H9 (cell line): Measurements from ENCODE around the gene OR10H4. TPM values are rescaled to one million over a fixed set of nuclear protein-coding genes. Genes with fewer than 3 reads are reported as not detected.

ENCODE experiments used
- DNase-seq: peaks from one replicate; pipeline ENCODE4 v3.0.0-alpha.2; 2017
- H2AFZ ChIP-seq: one replicate; pipeline ENCODE4 v1.6.1; 2013; ENCODE audit warnings: mild to moderate bottlenecking, low read length, control low read depth, moderate library complexity
- H2AK5ac ChIP-seq: 2 replicates; pipeline ENCODE4 v1.6.1; 2013; ENCODE audit warnings: low read length, control low read depth, mixed read lengths; ENCODE audit not compliant: insufficient read length
- H2BK120ac ChIP-seq: one replicate; pipeline ENCODE4 v1.6.1; 2013; ENCODE audit warnings: low read depth, mild to moderate bottlenecking, low read length, control low read depth, inconsistent platforms; ENCODE audit not compliant: poor library complexity, severe bottlenecking
- H2BK12ac ChIP-seq: 2 replicates; pipeline ENCODE4 v1.6.1; 2013; ENCODE audit warnings: low read length, control low read depth, mixed read lengths, low read depth; ENCODE audit not compliant: insufficient read length
- H2BK15ac ChIP-seq: 2 replicates; pipeline ENCODE4 v1.6.1; 2013; ENCODE audit warnings: low read depth, low read length, control low read depth
- H2BK20ac ChIP-seq: one replicate; pipeline ENCODE4 v1.6.1; 2013; ENCODE audit warnings: low read depth, mild to moderate bottlenecking, low read length, control low read depth, inconsistent platforms; ENCODE audit not compliant: poor library complexity, severe bottlenecking
- H2BK5ac ChIP-seq: 2 replicates; pipeline ENCODE4 v1.6.1; 2013; ENCODE audit warnings: low read length, control low read depth, mixed read lengths; ENCODE audit not compliant: insufficient read length
- H3K14ac ChIP-seq: 2 replicates; pipeline ENCODE4 v1.6.1; 2013; ENCODE audit warnings: low read length, control low read depth; ENCODE audit not compliant: insufficient read depth
- H3K18ac ChIP-seq: 2 replicates; pipeline ENCODE4 v1.6.1; 2013; ENCODE audit warnings: low read depth, mild to moderate bottlenecking, mixed read lengths, low read length, control low read depth; ENCODE audit not compliant: insufficient read length
- H3K23ac ChIP-seq: 2 replicates; pipeline ENCODE4 v1.6.1; 2013; ENCODE audit warnings: low read length, control low read depth, mixed read lengths, low read depth; ENCODE audit not compliant: insufficient read length
- H3K23me2 ChIP-seq: 2 replicates; pipeline ENCODE4 v1.6.1; 2013; ENCODE audit warnings: low read depth, mild to moderate bottlenecking, mixed read lengths, low read length, control low read depth; ENCODE audit not compliant: insufficient read length, poor library complexity, severe bottlenecking
- H3K27ac ChIP-seq: 2 replicates; pipeline ENCODE4 v1.5.1; 2013; ENCODE audit warnings: low read length, control low read depth, mixed read lengths, low read depth; ENCODE audit not compliant: insufficient read length
- H3K27me3 ChIP-seq: 2 replicates; pipeline ENCODE4 v1.6.1; 2013; ENCODE audit warnings: low read length, control low read depth, inconsistent platforms; ENCODE audit not compliant: insufficient read depth
- H3K4ac ChIP-seq: 2 replicates; pipeline ENCODE4 v1.6.1; 2013; ENCODE audit warnings: low read depth, mild to moderate bottlenecking, control low read depth, inconsistent platforms, low read length, moderate library complexity
- H3K4me1 ChIP-seq: 2 replicates; pipeline ENCODE4 v1.6.1; 2013; ENCODE audit warnings: low read length, control low read depth, inconsistent platforms; ENCODE audit not compliant: insufficient read depth
- H3K4me2 ChIP-seq: 2 replicates; pipeline ENCODE4 v1.6.1; 2013; ENCODE audit warnings: low read length, control low read depth, mixed read lengths; ENCODE audit not compliant: insufficient read length, insufficient read depth
- H3K56ac ChIP-seq: 2 replicates; pipeline ENCODE4 v1.6.1; 2013; ENCODE audit warnings: low read depth, mild to moderate bottlenecking, mixed read lengths, low read length, control low read depth; ENCODE audit not compliant: insufficient read length
- H3K79me1 ChIP-seq: 2 replicates; pipeline ENCODE4 v1.6.1; 2013; ENCODE audit warnings: low read depth, mild to moderate bottlenecking, moderate library complexity, low read length, control low read depth, inconsistent platforms; ENCODE audit not compliant: insufficient read depth, poor library complexity, severe bottlenecking
- H3K79me2 ChIP-seq: 2 replicates; pipeline ENCODE4 v1.6.1; 2013; ENCODE audit warnings: low read length, control low read depth, inconsistent platforms; ENCODE audit not compliant: insufficient read depth
- H3K9ac ChIP-seq: 2 replicates; pipeline ENCODE4 v1.6.1; 2013; ENCODE audit warnings: low read length, control low read depth, mixed read lengths; ENCODE audit not compliant: insufficient read length; ENCODE audit errors: extremely low read depth
- H3K9me3 ChIP-seq: one replicate; pipeline ENCODE4 v1.6.1; 2013; ENCODE audit warnings: low read depth, low read length, inconsistent platforms; ENCODE audit not compliant: control insufficient read depth
- H3T11ph ChIP-seq: one replicate; pipeline ENCODE4 v1.6.1; 2013; ENCODE audit warnings: mild to moderate bottlenecking, low read length, control low read depth, inconsistent platforms
- H4K20me1 ChIP-seq: one replicate; pipeline ENCODE4 v1.6.1; 2013; ENCODE audit not compliant: control insufficient read depth, insufficient read length, insufficient read depth
- H4K5ac ChIP-seq: 2 replicates; pipeline ENCODE4 v1.6.1; 2013; ENCODE audit warnings: low read depth, mild to moderate bottlenecking, mixed read lengths, low read length, control low read depth; ENCODE audit not compliant: insufficient read length
- H4K8ac ChIP-seq: replicated peaks from 2 replicates; pipeline ENCODE4 v1.6.1; 2013; ENCODE audit warnings: low read length, control low read depth, mixed read lengths, low read depth; ENCODE audit not compliant: insufficient read length
- H4K91ac ChIP-seq: 2 replicates; pipeline ENCODE4 v1.6.1; 2013; ENCODE audit warnings: low read depth, mild to moderate bottlenecking, moderate library complexity, mixed read lengths, low read length, control low read depth; ENCODE audit not compliant: insufficient read length
- H3K27ac Mint-ChIP-seq, 3 experiments: 2 replicates in 2 of 3; 3 replicates in 1 of 3; pipeline ENCODE4 v1.8.0; 2020 to 2021; ENCODE audit warnings: mixed read lengths in 3 of 3, mild to moderate bottlenecking in 1 of 3, moderate library complexity in 1 of 3
- H3K27me3 Mint-ChIP-seq: 2 replicates; pipeline ENCODE4 v1.8.0; 2021; ENCODE audit warnings: low read depth, mild to moderate bottlenecking, moderate library complexity, mixed read lengths
- H3K36me3 Mint-ChIP-seq, 3 experiments: 2 replicates in 2 of 3; 3 replicates in 1 of 3; pipeline ENCODE4 v1.8.0; 2020 to 2021; ENCODE audit warnings: low read depth in 3 of 3, mixed read lengths in 3 of 3; ENCODE audit not compliant: insufficient read depth in 1 of 3
- H3K4me1 Mint-ChIP-seq, 2 experiments: 2 replicates each; pipeline ENCODE4 v1.8.0; 2020; ENCODE audit warnings: mixed read lengths in 2 of 2
- H3K4me3 Mint-ChIP-seq, 2 experiments: 2 replicates in 1 of 2; 3 replicates in 1 of 2; pipeline ENCODE4 v1.8.0; 2020 to 2021; ENCODE audit warnings: mild to moderate bottlenecking in 2 of 2, mixed read lengths in 2 of 2, moderate library complexity in 1 of 2
- H3K9me3 Mint-ChIP-seq, 2 experiments: 2 replicates in 1 of 2; 3 replicates in 1 of 2; pipeline ENCODE4 v1.8.0; 2020; ENCODE audit warnings: mild to moderate bottlenecking in 2 of 2, mixed read lengths in 2 of 2, moderate library complexity in 1 of 2
- CTCF ChIP-seq: fragments of 200-600 bp; sonication (generic); conservative IDR thresholded peaks from 3 replicates; pipeline ENCODE4 v1.8.0; 2021; ENCODE audit warnings: antibody characterized with exemption, mild to moderate bottlenecking
- WGBS: extraction: QIAGEN DNeasy Blood & Tissue Kit; methylation state at CpG from one replicate; pipeline ENCODE4 v1.1.7; 2013; ENCODE audit warnings: missing lambda C conversion rate, low lambda C conversion rate, mixed read lengths; ENCODE audit not compliant: insufficient read length; ENCODE audit errors: extremely low coverage; 5-methylcytosine and 5-hydroxymethylcytosine counted together
- total RNA-seq: library from RNA; stranded (reverse); gene quantifications from 2 replicates; pipeline ENCODE4 v1.2.1, GENCODE V29; 2021

Gene OR10H4
- total RNA-seq, 1 experiment from 2014 or later = not detected

GRCh38 chr19:15922021-15922420 is 26.8 kb upstream of the OR10H4 start:
- no peak overlapping the region for H3K9ac ChIP-seq
- H3K56ac ChIP-seq = no peak overlapping the region
- Mint-ChIP-seq H3K4me3 (no peak overlapping the region), H3K9me3 (peaks cover 91 to 93% of the 10 kb centered on the region in 2 experiments), H3K27ac (no peak overlapping the region), H3K27me3 (no peaks in the 10 kb centered on the region; the same call in none of the 2 replicates), H3K36me3 (peaks cover 5 to 32% (median 16%) of the 10 kb centered on the region in 3 experiments; a peak in 6 of 7 replicates), H3K4me1 (no peaks in the 10 kb centered on the region)
- no peak overlapping the region for H2BK20ac ChIP-seq
- H3K79me2 ChIP-seq = no peaks in the 10 kb centered on the region
- H2BK5ac ChIP-seq = no peak overlapping the region
- no peaks in the 10 kb centered on the region for H3K79me1 ChIP-seq
- H4K8ac ChIP-seq = no peak overlapping the region
- TF ChIP-seq CTCF = no peak
- no peak overlapping the region for H3T11ph ChIP-seq
- H3K14ac ChIP-seq = no peak overlapping the region
- no peak overlapping the region for H2BK15ac ChIP-seq
- no peak overlapping the region for H3K4ac ChIP-seq
- no peaks in the 10 kb centered on the region for H3K27me3 ChIP-seq
- H4K5ac ChIP-seq = no peak overlapping the region
- H3K27ac ChIP-seq = no peak overlapping the region
- no peak overlapping the region for H3K23ac ChIP-seq
- WGBS = no CpG with 5 or more reads among the region's 4 CpGs
- no peaks in the 10 kb centered on the region for H4K20me1 ChIP-seq
- H2AFZ ChIP-seq = no peak overlapping the region
- no peaks in the 10 kb centered on the region for H3K4me1 ChIP-seq
- H2BK12ac ChIP-seq = no peak overlapping the region
- no peak overlapping the region for H3K18ac ChIP-seq
- H2BK120ac ChIP-seq = no peak overlapping the region
- H2AK5ac ChIP-seq = no peak overlapping the region
- no peak for DNase-seq
- no peaks in the 10 kb centered on the region for H3K23me2 ChIP-seq
- no peak overlapping the region for H4K91ac ChIP-seq
- H3K9me3 ChIP-seq = peaks cover 95% of the 10 kb centered on the region
- H3K4me2 ChIP-seq = no peak overlapping the region
